Measurements from ENCODE around the gene NTF4.

DNA sequence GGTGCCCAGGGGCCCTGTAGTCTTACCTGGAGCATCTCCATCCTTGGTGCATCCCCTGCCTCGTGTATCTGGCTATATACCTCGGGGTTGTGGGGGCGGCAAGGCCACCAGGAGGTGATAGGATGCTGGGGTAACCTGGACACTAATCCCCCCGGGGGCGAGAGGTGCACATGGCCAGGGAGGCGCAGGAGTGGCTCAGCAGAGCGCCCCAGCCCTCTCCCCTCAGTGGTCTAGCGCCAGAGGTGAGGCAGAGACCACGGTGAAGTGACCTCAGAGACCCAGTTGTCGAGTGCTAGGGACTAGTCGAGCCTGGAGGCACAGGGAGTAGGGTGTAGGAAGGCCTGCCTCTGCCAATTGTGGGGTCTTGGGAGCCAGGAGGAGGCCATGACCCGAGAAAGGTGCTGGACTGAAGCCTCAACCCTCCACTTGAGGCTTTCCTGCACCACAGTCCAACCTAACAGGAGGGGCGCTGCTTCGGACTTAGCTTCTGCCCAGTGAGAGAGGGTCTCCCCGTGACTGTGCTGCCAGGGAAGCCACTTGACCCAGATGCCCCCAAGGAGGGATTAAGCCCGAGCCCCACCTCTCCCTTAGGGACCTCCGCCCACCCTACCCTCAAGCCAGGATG is 47.5 kb downstream of the NTF4 start, which contains the start of gene LHB:
- TF ChIP-seq RAD21 (IDR thresholded peaks at IDR 0.05; ENCODE audit: low read depth) = no peak
- TF ChIP-seq EZH2 (IDR thresholded peaks at IDR 0.05) = no peak
- no peak for TF ChIP-seq JUND (IDR thresholded peaks at IDR 0.05)
- TF ChIP-seq, protein P1, sequence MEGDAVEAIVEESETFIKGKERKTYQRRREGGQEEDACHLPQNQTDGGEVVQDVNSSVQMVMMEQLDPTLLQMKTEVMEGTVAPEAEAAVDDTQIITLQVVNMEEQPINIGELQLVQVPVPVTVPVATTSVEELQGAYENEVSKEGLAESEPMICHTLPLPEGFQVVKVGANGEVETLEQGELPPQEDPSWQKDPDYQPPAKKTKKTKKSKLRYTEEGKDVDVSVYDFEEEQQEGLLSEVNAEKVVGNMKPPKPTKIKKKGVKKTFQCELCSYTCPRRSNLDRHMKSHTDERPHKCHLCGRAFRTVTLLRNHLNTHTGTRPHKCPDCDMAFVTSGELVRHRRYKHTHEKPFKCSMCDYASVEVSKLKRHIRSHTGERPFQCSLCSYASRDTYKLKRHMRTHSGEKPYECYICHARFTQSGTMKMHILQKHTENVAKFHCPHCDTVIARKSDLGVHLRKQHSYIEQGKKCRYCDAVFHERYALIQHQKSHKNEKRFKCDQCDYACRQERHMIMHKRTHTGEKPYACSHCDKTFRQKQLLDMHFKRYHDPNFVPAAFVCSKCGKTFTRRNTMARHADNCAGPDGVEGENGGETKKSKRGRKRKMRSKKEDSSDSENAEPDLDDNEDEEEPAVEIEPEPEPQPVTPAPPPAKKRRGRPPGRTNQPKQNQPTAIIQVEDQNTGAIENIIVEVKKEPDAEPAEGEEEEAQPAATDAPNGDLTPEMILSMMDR (IDR thresholded peaks at IDR 0.05 in 2 of 3, conservative IDR thresholded peaks at IDR 0.05 in 1 of 3; ENCODE audit: borderline replicate concordance in 1 of 3, insufficient read depth in 1 of 3, low read depth in 2 of 3, low read length in 2 of 3) = no peak
